Thyroid gland (tissue), 4 donors: ENCODE results near the gene SPTLC2.

Experiments used
- CTCF ChIP-seq, 6 experiments: fragments of 200-600 bp in 3 of 6; fragments of 450-650 bp in 3 of 6; sonication (generic) in 3 of 6; IDR thresholded peaks; one replicate each; pipeline ENCODE4 v1.5.1; 2016 to 2019; ENCODE audit warnings: antibody characterized with exemption in 6 of 6, mild to moderate bottlenecking in 2 of 6, inconsistent platforms in 1 of 6, moderate library complexity in 1 of 6
- POLR2A ChIP-seq, 2 donors: fragments of 450-650 bp; IDR thresholded peaks; one replicate each; pipeline ENCODE4 v1.6.1; 2017; ENCODE audit warnings: antibody characterized with exemption in 2 of 2, mild to moderate bottlenecking in 2 of 2, moderate library complexity in 1 of 2

- TF ChIP-seq CTCF (IDR thresholded peaks at IDR 0.05), result no peak
- no peak for TF ChIP-seq POLR2A (IDR thresholded peaks at IDR 0.05)
These were observed 104.8 kb downstream of the SPTLC2 start for GRCh38 chr14:77511486-77512162.
